HL-60 (cell line): ENCODE data around the gene FBH1.

ENCODE experiments used
- DNase-seq, 2 experiments: peaks; one replicate each; pipeline ENCODE4 v3.0.0-alpha.2; 2010 to 2020; ENCODE audit warnings: low read depth in 1 of 2, low spot score in 1 of 2
- H3K27ac ChIP-seq: fragments of 250-450 bp; sonication (Bioruptor Pico); replicated peaks from 2 replicates; pipeline ENCODE4 v1.5.1; 2020; ENCODE audit warnings: mild to moderate bottlenecking, moderate library complexity
- H3K27me3 ChIP-seq: fragments of 250-450 bp; sonication (Bioruptor Pico); 2 replicates; pipeline ENCODE4 v1.5.1; 2021; ENCODE audit warnings: mild to moderate bottlenecking, moderate library complexity; ENCODE audit not compliant: insufficient read depth, poor library complexity, severe bottlenecking
- H3K4me3 ChIP-seq: replicated peaks from 2 replicates; pipeline ENCODE4 v1.5.1; 2011; ENCODE audit warnings: mild to moderate bottlenecking, control low read depth, low read length; ENCODE audit not compliant: insufficient read depth
- CTCF ChIP-seq: IDR thresholded peaks from one replicate; pipeline ENCODE4 v1.5.1; 2011; ENCODE audit warnings: low read length, control low read depth, inconsistent platforms; ENCODE audit not compliant: insufficient read depth
- GABPA ChIP-seq: IDR thresholded peaks from 2 replicates; pipeline ENCODE4 v1.6.1; 2012; ENCODE audit warnings: low read depth
- POLR2AphosphoS5 ChIP-seq: IDR thresholded peaks from 2 replicates; pipeline ENCODE4 v1.6.1; 2012; ENCODE audit warnings: low read depth
- REST ChIP-seq: IDR thresholded peaks from 2 replicates; pipeline ENCODE4 v1.6.1; 2012; ENCODE audit warnings: low read depth; ENCODE audit not compliant: insufficient replicate concordance
- SPI1 ChIP-seq: IDR thresholded peaks from 2 replicates; pipeline ENCODE4 v1.6.1; 2012; ENCODE audit warnings: low read depth, mild to moderate bottlenecking, borderline replicate concordance

FBH1 gene

GRCh38 chr10:5943536-5943935 lies 53.5 kb downstream of the FBH1 start:
- TF ChIP-seq SPI1 (no peak), REST (no peak), GABPA (no peak), CTCF (no peak), POLR2AphosphoS5 (no peak)
- H3K27me3 ChIP-seq: no peaks in the 10 kb centered on the region
- no peak for DNase-seq
- H3K4me3 ChIP-seq: no peak overlapping the region
- no peak overlapping the region for H3K27ac ChIP-seq

- Histone ChIP-seq H3K27me3 (no peaks in the 10 kb centered on the region), H3K27ac (no peak overlapping the region), H3K4me3 (no peak overlapping the region)
- TF ChIP-seq REST: no peak
- no peak for TF ChIP-seq GABPA
- no peak for TF ChIP-seq POLR2AphosphoS5
- TF ChIP-seq SPI1: no peak
- TF ChIP-seq CTCF: no peak
- DNase-seq: no peak
Measured at GRCh38 chr10:5944389-5945189, 54.5 kb downstream of the FBH1 start.

- H3K27me3 ChIP-seq: no peaks in the 10 kb centered on the region
- DNase-seq: no peak
- H3K4me3 ChIP-seq: no peak overlapping the region
- TF ChIP-seq CTCF: no peak
- TF ChIP-seq GABPA: no peak
- TF ChIP-seq SPI1: no peak
- no peak for TF ChIP-seq POLR2AphosphoS5
- TF ChIP-seq REST: no peak
- no peak overlapping the region for H3K27ac ChIP-seq
Measured at GRCh38 chr10:5945190-5945509, 55.1 kb downstream of the FBH1 start.
